ENCODE results near the gene PGD. TPM values are rescaled to one million over a fixed set of nuclear protein-coding genes. Genes with fewer than 3 reads are reported as not detected.

Gene PGD
- total RNA-seq, 1 donor from 2014 or later, result 166 TPM

DNA sequence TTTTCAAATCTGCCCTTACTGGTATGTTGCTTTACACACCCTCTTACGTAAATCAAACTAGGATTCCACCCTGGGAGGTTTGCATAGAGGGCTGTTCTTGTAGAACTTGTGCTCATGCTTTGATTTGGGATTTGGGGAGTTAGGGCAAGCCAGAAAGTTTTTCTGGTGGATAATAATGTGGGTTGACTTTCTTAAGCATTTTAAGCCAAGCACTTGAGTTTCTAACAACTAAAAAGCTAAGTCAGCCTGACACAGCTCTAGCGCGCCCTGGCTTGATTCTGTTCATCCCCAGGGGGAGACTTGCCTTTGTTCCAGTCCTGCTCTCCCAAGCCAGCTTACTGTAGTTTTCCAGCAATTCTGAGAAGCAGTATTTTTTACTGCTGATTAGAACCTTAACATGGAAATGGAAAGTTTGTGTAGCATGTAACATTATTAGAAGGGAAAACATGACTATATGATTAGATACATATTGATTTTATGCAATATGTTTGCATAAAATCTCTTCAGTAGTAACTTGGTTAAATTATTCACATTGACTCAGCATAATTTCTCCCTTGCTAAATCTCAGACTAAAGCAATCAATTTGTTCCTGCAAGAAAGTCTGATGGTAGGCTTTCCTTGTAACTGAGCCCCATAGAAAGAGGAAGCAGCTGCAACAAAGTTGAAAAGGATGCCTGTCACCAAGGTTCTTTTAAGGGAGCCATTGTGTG lies 11.0 kb upstream of the PGD start:
- Histone ChIP-seq H3K4me1 (peaks cover 10% of the 10 kb centered on the region), H3K27ac (peak overlapping the region; percentile 82), H3K9me3 (no peaks in the 10 kb centered on the region), H3K27me3 (no peaks in the 10 kb centered on the region), H3K4me3 (peak overlapping the region; percentile 32), H3K36me3 (no peaks in the 10 kb centered on the region)
- intact Hi-C loops (cut with DNase I), result no loop called here
- ATAC-seq (peak; percentile 84), DNase-seq (no peak)
- TF ChIP-seq, protein P1, sequence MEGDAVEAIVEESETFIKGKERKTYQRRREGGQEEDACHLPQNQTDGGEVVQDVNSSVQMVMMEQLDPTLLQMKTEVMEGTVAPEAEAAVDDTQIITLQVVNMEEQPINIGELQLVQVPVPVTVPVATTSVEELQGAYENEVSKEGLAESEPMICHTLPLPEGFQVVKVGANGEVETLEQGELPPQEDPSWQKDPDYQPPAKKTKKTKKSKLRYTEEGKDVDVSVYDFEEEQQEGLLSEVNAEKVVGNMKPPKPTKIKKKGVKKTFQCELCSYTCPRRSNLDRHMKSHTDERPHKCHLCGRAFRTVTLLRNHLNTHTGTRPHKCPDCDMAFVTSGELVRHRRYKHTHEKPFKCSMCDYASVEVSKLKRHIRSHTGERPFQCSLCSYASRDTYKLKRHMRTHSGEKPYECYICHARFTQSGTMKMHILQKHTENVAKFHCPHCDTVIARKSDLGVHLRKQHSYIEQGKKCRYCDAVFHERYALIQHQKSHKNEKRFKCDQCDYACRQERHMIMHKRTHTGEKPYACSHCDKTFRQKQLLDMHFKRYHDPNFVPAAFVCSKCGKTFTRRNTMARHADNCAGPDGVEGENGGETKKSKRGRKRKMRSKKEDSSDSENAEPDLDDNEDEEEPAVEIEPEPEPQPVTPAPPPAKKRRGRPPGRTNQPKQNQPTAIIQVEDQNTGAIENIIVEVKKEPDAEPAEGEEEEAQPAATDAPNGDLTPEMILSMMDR (IDR thresholded peaks at IDR 0.05), result no peak

DNA sequence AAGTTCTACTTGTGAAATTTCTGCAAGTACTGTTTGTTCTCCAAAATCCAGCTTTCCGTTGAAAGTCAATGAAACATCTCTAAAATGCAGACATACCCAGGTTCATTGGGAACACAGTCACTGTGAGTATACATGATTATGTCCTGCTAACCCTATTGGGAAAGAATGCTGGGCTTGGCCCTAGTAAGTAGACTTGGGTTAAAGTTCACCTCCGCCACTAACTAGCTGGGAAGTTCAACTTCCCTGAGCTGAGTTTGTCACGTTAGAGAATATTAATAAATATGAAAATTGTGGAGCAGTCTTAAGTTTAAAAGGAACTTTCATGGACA lies 10.5 kb upstream of the PGD start:
- ATAC-seq, result peak; percentile 75
- intact Hi-C loops (cut with DNase I), result no loop called here
- Histone ChIP-seq H3K4me1 (peaks cover 10% of the 10 kb centered on the region), H3K9me3 (no peaks in the 10 kb centered on the region), H3K36me3 (no peaks in the 10 kb centered on the region), H3K4me3 (no peak overlapping the region), H3K27me3 (no peaks in the 10 kb centered on the region), H3K27ac (peak overlapping the region; percentile 82)
- DNase-seq, result no peak
- TF ChIP-seq, protein P1 (IDR thresholded peaks at IDR 0.05), result no peak

DNA sequence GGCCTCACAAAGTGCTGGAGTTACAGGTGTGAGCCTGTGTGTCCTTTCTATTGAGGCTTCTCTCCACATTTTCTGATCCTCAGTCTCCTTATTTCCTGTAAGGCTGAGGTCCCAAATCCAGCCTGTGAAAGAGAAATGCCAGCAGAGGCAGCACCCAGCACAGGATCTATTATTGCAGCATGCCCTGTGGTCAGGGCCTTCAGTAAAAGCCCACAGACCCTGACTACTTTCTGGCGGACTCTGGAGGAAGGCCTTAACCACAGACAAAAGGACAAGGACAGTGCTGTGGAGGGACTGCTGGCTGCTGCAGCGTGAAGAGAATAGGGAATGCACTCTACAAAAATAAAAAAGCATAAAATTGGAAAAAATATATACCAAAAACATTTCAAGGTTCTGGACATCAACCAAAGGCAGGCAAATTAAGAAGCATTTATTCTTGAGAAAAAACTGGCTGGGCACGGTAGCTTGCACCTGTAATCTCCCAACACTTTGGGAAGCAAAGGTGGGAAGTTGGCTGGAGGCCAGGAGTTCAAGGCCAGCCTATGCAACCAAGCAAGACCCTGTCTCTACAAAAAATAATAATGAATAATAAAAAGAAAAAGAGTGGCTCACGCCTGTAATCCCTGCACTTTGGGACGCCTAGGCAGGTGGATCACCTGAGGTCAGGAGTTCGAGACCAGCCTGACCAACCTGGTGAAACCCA lies 9.4 kb upstream of the PGD start:
- Histone ChIP-seq H3K9me3 (no peaks in the 10 kb centered on the region), H3K4me3 (no peak overlapping the region), H3K4me1 (peaks cover 10% of the 10 kb centered on the region), H3K36me3 (no peaks in the 10 kb centered on the region), H3K27ac (peak overlapping the region; percentile 82), H3K27me3 (no peaks in the 10 kb centered on the region)
- peak; percentile 20 for ATAC-seq
- TF ChIP-seq, protein P1 (IDR thresholded peaks at IDR 0.05), result no peak
- DNase-seq, result no peak
- intact Hi-C loops (cut with DNase I), result no loop called here

DNA sequence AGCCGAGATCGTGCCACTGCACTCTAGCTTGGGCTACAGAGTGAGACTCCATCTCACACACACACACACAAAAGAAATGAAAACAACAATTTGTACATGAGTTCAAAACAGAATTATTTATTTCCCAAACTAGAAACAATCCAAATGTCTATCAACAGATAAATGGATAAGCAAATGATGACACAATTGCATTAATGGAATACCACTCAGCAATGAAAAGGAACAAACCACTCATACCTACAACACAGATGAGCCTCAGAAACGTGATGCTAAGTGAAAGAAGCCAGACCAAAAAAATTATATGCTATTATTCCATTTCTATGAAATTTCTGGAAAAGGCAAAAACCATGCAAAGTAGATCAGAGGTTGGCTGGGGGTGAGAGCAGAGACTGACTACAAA lies 2.0 kb upstream of the PGD start:
- no peaks in the 10 kb centered on the region for H3K36me3 ChIP-seq
- no peaks in the 10 kb centered on the region for H3K27me3 ChIP-seq
- H3K9me3 ChIP-seq, result no peaks in the 10 kb centered on the region
- intact Hi-C loops (cut with DNase I), result no loop called here
- no peak overlapping the region for H3K4me3 ChIP-seq
- ATAC-seq (no peak), DNase-seq (no peak)
- TF ChIP-seq, protein P1 (IDR thresholded peaks at IDR 0.05), result no peak
- peaks cover 16% of the 10 kb centered on the region for H3K4me1 ChIP-seq
- H3K27ac ChIP-seq, result no peak overlapping the region

DNA sequence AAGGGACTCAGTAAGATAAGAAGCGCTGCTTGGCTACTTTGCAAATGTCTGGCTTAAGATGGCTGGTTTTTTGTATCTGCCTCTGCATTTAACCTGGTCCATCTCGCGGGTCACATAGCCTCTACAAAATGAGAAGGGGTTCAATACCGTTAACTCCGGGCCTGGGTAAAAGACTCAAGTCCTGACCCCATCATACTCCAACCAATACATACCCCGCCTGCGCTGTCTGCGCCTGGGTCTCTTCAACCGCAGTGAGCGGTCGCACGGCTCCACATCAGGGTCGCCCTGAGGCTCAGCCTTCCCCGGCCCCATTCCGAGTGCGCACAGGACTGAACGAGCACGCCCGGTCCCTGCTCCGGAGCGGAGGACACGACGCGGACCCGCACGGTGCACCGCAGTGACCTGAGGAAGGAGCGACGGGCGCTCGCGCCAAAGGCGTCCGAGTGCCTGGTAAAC lies 558 bp upstream of the PGD start:
- peak overlapping the region; percentile 71 for H3K27ac ChIP-seq
- ATAC-seq (no peak), DNase-seq (no peak)
- H3K36me3 ChIP-seq, result peaks cover 7% of the 10 kb centered on the region
- H3K27me3 ChIP-seq, result no peaks in the 10 kb centered on the region
- peak overlapping the region; percentile 96 for H3K4me3 ChIP-seq
- TF ChIP-seq, protein P1 (IDR thresholded peaks at IDR 0.05), result no peak
- no peaks in the 10 kb centered on the region for H3K9me3 ChIP-seq
- intact Hi-C loops (cut with DNase I), result no loop called here
- H3K4me1 ChIP-seq, result peaks cover 16% of the 10 kb centered on the region
